Astrocyte (in vitro differentiated cells and primary cell): Measurements from ENCODE around the gene ZNRF2. TPM values are rescaled to one million over a fixed set of nuclear protein-coding genes. Genes with fewer than 3 reads are reported as not detected.

Experiments used
- DNase-seq: peaks from one replicate; pipeline ENCODE4 v3.0.0-alpha.2; 2010; ENCODE audit warnings: low read depth
- FAIRE-seq: peaks from 2 replicates; lab custom pipeline; 2011; peaks lifted over from hg19 to GRCh38; lab: Jason Lieb, UNC
- H2AFZ ChIP-seq: 2 replicates; pipeline ENCODE4 v1.6.0; 2012; ENCODE audit warnings: low read depth, low read length, inconsistent platforms
- H3K27ac ChIP-seq: 2 replicates; pipeline ENCODE4 v1.5.1; 2011; ENCODE audit warnings: low read depth, low read length, inconsistent platforms
- H3K27me3 ChIP-seq: 2 replicates; pipeline ENCODE4 v1.6.0; 2011; ENCODE audit warnings: low read length, inconsistent platforms; ENCODE audit not compliant: insufficient read depth
- H3K36me3 ChIP-seq: 2 replicates; pipeline ENCODE4 v1.5.1; 2011; ENCODE audit warnings: low read length, inconsistent platforms; ENCODE audit not compliant: insufficient read depth
- H3K4me1 ChIP-seq: 2 replicates; pipeline ENCODE4 v1.5.1; 2011; ENCODE audit warnings: low read length, inconsistent platforms; ENCODE audit not compliant: insufficient read depth
- H3K4me2 ChIP-seq: 2 replicates; pipeline ENCODE4 v1.6.0; 2012; ENCODE audit warnings: low read length, inconsistent platforms
- H3K4me3 ChIP-seq: 2 replicates; pipeline ENCODE4 v1.5.1; 2011; ENCODE audit warnings: low read depth, mild to moderate bottlenecking, low read length, inconsistent platforms; ENCODE audit not compliant: insufficient read depth
- H3K79me2 ChIP-seq: 2 replicates; pipeline ENCODE4 v1.6.0; 2012; ENCODE audit warnings: mild to moderate bottlenecking, low read length, inconsistent platforms; ENCODE audit not compliant: insufficient read depth
- H3K9ac ChIP-seq: 2 replicates; pipeline ENCODE4 v1.6.0; 2012; ENCODE audit warnings: mild to moderate bottlenecking, low read length, inconsistent platforms
- H3K9me3 ChIP-seq: 2 replicates; pipeline ENCODE4 v1.5.1; 2012; ENCODE audit warnings: low read depth, mild to moderate bottlenecking, low read length, inconsistent platforms; ENCODE audit not compliant: insufficient read depth
- H4K20me1 ChIP-seq: 2 replicates; pipeline ENCODE4 v1.6.0; 2012; ENCODE audit warnings: low read length, inconsistent platforms; ENCODE audit not compliant: insufficient read depth
- H3K27ac Mint-ChIP-seq: one replicate; pipeline ENCODE4 v1.8.0; 2021; ENCODE audit warnings: mild to moderate bottlenecking, mixed read lengths; ENCODE audit not compliant: unreplicated experiment
- H3K27me3 Mint-ChIP-seq: one replicate; pipeline ENCODE4 v1.8.0; 2021; ENCODE audit warnings: low read depth, mixed read lengths; ENCODE audit not compliant: unreplicated experiment
- H3K36me3 Mint-ChIP-seq: one replicate; pipeline ENCODE4 v1.8.0; 2021; ENCODE audit warnings: low read depth, mixed read lengths; ENCODE audit not compliant: unreplicated experiment
- H3K4me1 Mint-ChIP-seq: one replicate; pipeline ENCODE4 v1.8.0; 2021; ENCODE audit warnings: low read depth, mixed read lengths; ENCODE audit not compliant: unreplicated experiment
- H3K4me3 Mint-ChIP-seq: one replicate; pipeline ENCODE4 v1.8.0; 2021; ENCODE audit warnings: mild to moderate bottlenecking, moderate library complexity, mixed read lengths; ENCODE audit not compliant: unreplicated experiment
- H3K9me3 Mint-ChIP-seq: one replicate; pipeline ENCODE4 v1.8.0; 2021; ENCODE audit warnings: mild to moderate bottlenecking, mixed read lengths; ENCODE audit not compliant: unreplicated experiment
- EZH2 ChIP-seq: IDR thresholded peaks from 2 replicates; pipeline ENCODE4 v1.6.1; 2012; ENCODE audit warnings: mild to moderate bottlenecking, low read length, inconsistent platforms; ENCODE audit not compliant: insufficient read depth
- total RNA-seq: library from RNA; stranded (reverse); gene quantifications from 2 replicates; pipeline ENCODE4 v1.2.1, GENCODE V29; 2021
- TF ChIP-seq, protein P1 (sequence below): IDR thresholded peaks from 2 replicates; pipeline ENCODE4 v1.5.1; 2011; ENCODE audit warnings: low read depth, mild to moderate bottlenecking, inconsistent platforms, low read length, moderate library complexity; ENCODE audit not compliant: insufficient read depth

The ZNRF2 gene
- total RNA-seq, 1 donor from 2014 or later, result 9.9 TPM

DNA sequence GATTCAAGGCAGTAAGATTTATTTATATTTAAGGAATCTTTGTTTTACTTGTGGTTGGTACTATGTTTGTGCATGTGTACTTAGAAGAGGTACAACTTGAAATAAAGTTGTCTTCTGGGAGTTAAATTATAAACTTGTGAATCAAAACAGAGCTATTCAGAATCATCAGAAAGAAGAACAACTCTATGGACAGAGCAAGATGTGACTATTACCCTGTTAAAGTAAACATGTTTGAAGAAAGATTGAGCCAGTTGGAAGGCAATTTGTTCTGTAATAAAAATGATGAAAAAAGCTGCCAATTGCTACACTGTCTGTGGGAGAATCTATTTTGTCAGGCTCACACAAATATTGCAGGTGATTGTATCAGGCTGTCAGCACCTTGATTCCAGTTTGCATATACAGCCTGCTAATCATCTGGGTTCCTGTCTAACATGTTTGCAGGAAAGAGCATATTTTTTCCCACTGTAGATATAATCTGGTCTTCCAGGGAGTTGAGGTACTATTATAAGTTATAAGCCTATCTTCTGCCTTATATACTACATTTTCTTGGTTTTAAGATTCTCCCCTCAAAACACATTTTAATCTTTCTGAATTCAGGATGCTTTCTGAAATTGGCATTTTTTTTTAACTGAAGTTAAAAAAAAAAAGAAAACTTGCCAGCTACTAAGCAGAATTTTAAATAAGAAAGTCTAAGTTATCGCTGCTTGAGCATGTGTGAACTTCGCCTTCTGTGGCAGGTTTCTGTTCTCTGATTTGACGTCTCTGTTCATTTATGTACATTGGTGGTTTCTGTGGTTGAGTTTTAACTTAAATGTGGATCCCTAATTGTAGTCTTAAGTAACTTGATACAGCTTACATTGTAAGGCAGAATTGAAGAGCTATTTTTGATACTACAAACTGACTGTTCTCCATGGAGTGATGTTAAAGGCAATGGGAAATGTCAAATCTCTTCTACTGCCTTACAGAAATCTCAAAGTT lies 46.0 kb downstream of the ZNRF2 start:
- no peaks in the 10 kb centered on the region for H3K36me3 Mint-ChIP-seq

GRCh38 chr7:30331338-30331737 lies 46.9 kb downstream of the ZNRF2 start:
- Histone ChIP-seq H2AFZ (no peak overlapping the region), H3K4me3 (no peak overlapping the region), H3K27me3 (no peaks in the 10 kb centered on the region), H3K4me2 (no peak overlapping the region), H3K36me3 (no peaks in the 10 kb centered on the region), H3K9ac (no peak overlapping the region), H4K20me1 (no peaks in the 10 kb centered on the region), H3K4me1 (no peaks in the 10 kb centered on the region), H3K79me2 (no peaks in the 10 kb centered on the region), H3K9me3 (no peaks in the 10 kb centered on the region), H3K27ac (no peak overlapping the region)
- no peak for FAIRE-seq
- H3K4me1 Mint-ChIP-seq, result peaks cover 17% of the 10 kb centered on the region
- H3K27ac Mint-ChIP-seq, result no peak overlapping the region
- H3K36me3 Mint-ChIP-seq, result no peaks in the 10 kb centered on the region
- no peaks in the 10 kb centered on the region for H3K27me3 Mint-ChIP-seq
- DNase-seq, result no peak
- H3K4me3 Mint-ChIP-seq, result no peak overlapping the region
- no peaks in the 10 kb centered on the region for H3K9me3 Mint-ChIP-seq
- TF ChIP-seq, protein P1, sequence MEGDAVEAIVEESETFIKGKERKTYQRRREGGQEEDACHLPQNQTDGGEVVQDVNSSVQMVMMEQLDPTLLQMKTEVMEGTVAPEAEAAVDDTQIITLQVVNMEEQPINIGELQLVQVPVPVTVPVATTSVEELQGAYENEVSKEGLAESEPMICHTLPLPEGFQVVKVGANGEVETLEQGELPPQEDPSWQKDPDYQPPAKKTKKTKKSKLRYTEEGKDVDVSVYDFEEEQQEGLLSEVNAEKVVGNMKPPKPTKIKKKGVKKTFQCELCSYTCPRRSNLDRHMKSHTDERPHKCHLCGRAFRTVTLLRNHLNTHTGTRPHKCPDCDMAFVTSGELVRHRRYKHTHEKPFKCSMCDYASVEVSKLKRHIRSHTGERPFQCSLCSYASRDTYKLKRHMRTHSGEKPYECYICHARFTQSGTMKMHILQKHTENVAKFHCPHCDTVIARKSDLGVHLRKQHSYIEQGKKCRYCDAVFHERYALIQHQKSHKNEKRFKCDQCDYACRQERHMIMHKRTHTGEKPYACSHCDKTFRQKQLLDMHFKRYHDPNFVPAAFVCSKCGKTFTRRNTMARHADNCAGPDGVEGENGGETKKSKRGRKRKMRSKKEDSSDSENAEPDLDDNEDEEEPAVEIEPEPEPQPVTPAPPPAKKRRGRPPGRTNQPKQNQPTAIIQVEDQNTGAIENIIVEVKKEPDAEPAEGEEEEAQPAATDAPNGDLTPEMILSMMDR, result no peak
- TF ChIP-seq EZH2, result no peak

More for the DNA sequence above, 46.0 kb downstream of the ZNRF2 start:
- TF ChIP-seq EZH2, result no peak
- TF ChIP-seq, protein P1, result no peak
- Histone ChIP-seq H3K27me3 (no peaks in the 10 kb centered on the region), H2AFZ (no peak overlapping the region), H3K4me3 (no peak overlapping the region), H4K20me1 (no peaks in the 10 kb centered on the region), H3K4me2 (no peak overlapping the region), H3K4me1 (no peaks in the 10 kb centered on the region), H3K9me3 (no peaks in the 10 kb centered on the region), H3K27ac (no peak overlapping the region), H3K36me3 (no peaks in the 10 kb centered on the region), H3K9ac (no peak overlapping the region), H3K79me2 (no peaks in the 10 kb centered on the region)
- Mint-ChIP-seq H3K27me3 (no peaks in the 10 kb centered on the region), H3K4me3 (no peak overlapping the region), H3K27ac (no peak overlapping the region), H3K9me3 (no peaks in the 10 kb centered on the region), H3K4me1 (peaks cover 17% of the 10 kb centered on the region)
- DNase-seq (peak; percentile 17), FAIRE-seq (no peak)

DNA sequence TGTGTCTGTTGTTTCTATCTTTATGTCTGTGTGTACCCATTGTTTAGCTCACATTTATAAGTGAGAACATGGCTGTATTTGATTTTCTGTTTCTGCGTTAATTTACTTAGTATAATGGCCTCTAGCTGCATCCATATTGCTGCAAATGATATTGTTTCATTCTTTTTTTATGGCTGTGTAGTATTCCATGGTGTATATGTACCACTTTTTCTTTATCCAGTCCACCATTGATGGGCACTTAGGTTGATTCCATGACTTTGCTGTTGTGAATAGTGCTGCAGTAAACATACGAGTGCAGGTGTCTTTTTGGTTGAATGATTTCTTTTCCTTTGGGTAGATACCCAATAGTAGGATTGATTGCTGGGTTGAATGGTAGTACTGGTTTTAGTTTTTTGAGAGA lies 48.2 kb downstream of the ZNRF2 start:
- no peak overlapping the region for H3K4me3 ChIP-seq
- H3K9me3 ChIP-seq, result no peaks in the 10 kb centered on the region
- no peaks in the 10 kb centered on the region for H3K27me3 ChIP-seq
- no peak overlapping the region for H3K27ac ChIP-seq
- no peak for FAIRE-seq
- H2AFZ ChIP-seq, result no peak overlapping the region
- TF ChIP-seq, protein P1, result no peak
- TF ChIP-seq EZH2, result no peak
- no peak for DNase-seq
- H3K4me1 ChIP-seq, result no peaks in the 10 kb centered on the region
- no peaks in the 10 kb centered on the region for H4K20me1 ChIP-seq
- peaks cover 17% of the 10 kb centered on the region for H3K4me1 Mint-ChIP-seq
- H3K27me3 Mint-ChIP-seq, result no peaks in the 10 kb centered on the region
- no peak overlapping the region for H3K27ac Mint-ChIP-seq
- H3K4me2 ChIP-seq, result no peak overlapping the region
- no peaks in the 10 kb centered on the region for H3K36me3 Mint-ChIP-seq
- H3K4me3 Mint-ChIP-seq, result no peak overlapping the region
- no peaks in the 10 kb centered on the region for H3K9me3 Mint-ChIP-seq
- no peaks in the 10 kb centered on the region for H3K36me3 ChIP-seq
- no peak overlapping the region for H3K9ac ChIP-seq
- H3K79me2 ChIP-seq, result no peaks in the 10 kb centered on the region
